Right lobe of liver (tissue), 4 donors: Measurements from ENCODE around the gene NPHP1.

Experiments used
- CTCF ChIP-seq, 4 donors: fragments of 200-600 bp in 3 of 4; fragments of 450-650 bp in 1 of 4; IDR thresholded peaks; one replicate each; pipeline versions ENCODE4 v1.5.1 to v1.8.0; 2016 to 2022; ENCODE audit warnings: antibody characterized with exemption in 4 of 4, mild to moderate bottlenecking in 2 of 4
- POLR2A ChIP-seq: fragments of 450-650 bp; IDR thresholded peaks from one replicate; pipeline ENCODE4 v1.6.1; 2017; ENCODE audit warnings: antibody characterized with exemption, mild to moderate bottlenecking
- donor health status: DM: no; HTN: no; CAD: no.
- donor health status: DM: no; HTN: no; CAD: no.
- donor health status: DM: no; HTN: yes; CAD: no.

GRCh38 chr2:110113961-110114591, 90.7 kb downstream of the NPHP1 start:
- TF ChIP-seq CTCF (IDR thresholded peaks at IDR 0.05) (no peak), POLR2A (no peak)
